ENCODE data around the gene KCNQ1OT1. TPM values are rescaled to one million over a fixed set of nuclear protein-coding genes. Genes with fewer than 3 reads are reported as not detected.

KCNQ1OT1 gene
- total RNA-seq, 1 experiment from 2014 or later, result 1.2 TPM

DNA sequence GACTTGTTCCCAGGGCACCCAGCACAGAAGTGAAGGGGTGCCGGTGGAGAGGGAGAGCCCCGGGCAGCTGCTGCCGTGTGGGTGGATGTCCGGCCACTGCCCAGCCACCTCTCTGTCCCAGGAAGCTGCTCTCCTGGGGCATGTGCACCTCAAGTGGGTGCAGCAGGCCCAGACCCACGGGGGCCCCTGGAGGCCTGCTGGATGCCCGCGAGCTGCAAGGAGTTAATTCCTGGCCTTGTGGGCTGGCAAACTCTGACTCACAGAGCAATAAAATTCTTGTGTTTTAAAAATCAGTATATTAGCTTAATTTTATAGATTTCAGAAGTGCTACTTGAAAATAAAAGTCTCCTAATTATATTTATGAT, 37.4 kb upstream of the KCNQ1OT1 start:
- H3K9me3 Mint-ChIP-seq, result peaks cover 2 to 3% of the 10 kb centered on the region in 2 experiments; a peak in 3 of 5 replicates
- H4K5ac ChIP-seq (ENCODE audit: insufficient read length, low read depth, low read length), result no peak overlapping the region
- H3K79me2 ChIP-seq (ENCODE audit: insufficient read depth, low read length), result no peaks in the 10 kb centered on the region
- no CpG with 5 or more reads among the region's 7 CpGs for WGBS (ENCODE audit: extremely low coverage, insufficient read length, low lambda C conversion rate)
- TF ChIP-seq, protein P1, sequence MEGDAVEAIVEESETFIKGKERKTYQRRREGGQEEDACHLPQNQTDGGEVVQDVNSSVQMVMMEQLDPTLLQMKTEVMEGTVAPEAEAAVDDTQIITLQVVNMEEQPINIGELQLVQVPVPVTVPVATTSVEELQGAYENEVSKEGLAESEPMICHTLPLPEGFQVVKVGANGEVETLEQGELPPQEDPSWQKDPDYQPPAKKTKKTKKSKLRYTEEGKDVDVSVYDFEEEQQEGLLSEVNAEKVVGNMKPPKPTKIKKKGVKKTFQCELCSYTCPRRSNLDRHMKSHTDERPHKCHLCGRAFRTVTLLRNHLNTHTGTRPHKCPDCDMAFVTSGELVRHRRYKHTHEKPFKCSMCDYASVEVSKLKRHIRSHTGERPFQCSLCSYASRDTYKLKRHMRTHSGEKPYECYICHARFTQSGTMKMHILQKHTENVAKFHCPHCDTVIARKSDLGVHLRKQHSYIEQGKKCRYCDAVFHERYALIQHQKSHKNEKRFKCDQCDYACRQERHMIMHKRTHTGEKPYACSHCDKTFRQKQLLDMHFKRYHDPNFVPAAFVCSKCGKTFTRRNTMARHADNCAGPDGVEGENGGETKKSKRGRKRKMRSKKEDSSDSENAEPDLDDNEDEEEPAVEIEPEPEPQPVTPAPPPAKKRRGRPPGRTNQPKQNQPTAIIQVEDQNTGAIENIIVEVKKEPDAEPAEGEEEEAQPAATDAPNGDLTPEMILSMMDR (conservative IDR thresholded peaks at IDR 0.05), result no peak
- H3K4me3 Mint-ChIP-seq, result no peak overlapping the region
- no peak for DNase-seq
- H3K9ac ChIP-seq (ENCODE audit: extremely low read depth, insufficient read length, low read length), result no peak overlapping the region
- no peak overlapping the region for H3K23ac ChIP-seq (ENCODE audit: insufficient read length, low read depth, low read length)
- H3K27ac Mint-ChIP-seq, result peak overlapping the region in 1 of 3 experiments; percentile 40; a peak in 1 of 7 replicates
- no peaks in the 10 kb centered on the region for H3K9me3 ChIP-seq (ENCODE audit: control insufficient read depth, low read depth, low read length)
- H2BK5ac ChIP-seq (ENCODE audit: insufficient read length, low read length), result no peak overlapping the region
- peaks cover 87% of the 10 kb centered on the region for H3K27me3 Mint-ChIP-seq (ENCODE audit: low read depth)
- no peak overlapping the region for H3K18ac ChIP-seq (ENCODE audit: insufficient read length, low read depth, low read length)
- no peaks in the 10 kb centered on the region for H3K79me1 ChIP-seq (ENCODE audit: insufficient read depth, low read depth, low read length, poor library complexity, severe bottlenecking)
- H3K4me1 Mint-ChIP-seq, result peaks cover 0 to 11% of the 10 kb centered on the region in 2 experiments; a peak in 2 of 4 replicates
- no peaks in the 10 kb centered on the region for H4K20me1 ChIP-seq (ENCODE audit: control insufficient read depth, insufficient read depth, insufficient read length)
- H3K14ac ChIP-seq (ENCODE audit: insufficient read depth, low read length), result no peak overlapping the region
- H2BK120ac ChIP-seq (ENCODE audit: low read depth, low read length, poor library complexity, severe bottlenecking), result no peak overlapping the region
- H3K4ac ChIP-seq (ENCODE audit: low read depth, low read length), result no peak overlapping the region
- H2BK15ac ChIP-seq (ENCODE audit: low read depth, low read length), result no peak overlapping the region
- no peak overlapping the region for H2AFZ ChIP-seq (ENCODE audit: low read length)
- no peak overlapping the region for H3K27ac ChIP-seq (ENCODE audit: insufficient read length, low read depth, low read length)
- no peaks in the 10 kb centered on the region for H3K4me1 ChIP-seq (ENCODE audit: insufficient read depth, low read length)
- H4K91ac ChIP-seq (ENCODE audit: insufficient read length, low read depth, low read length), result no peak overlapping the region
- no peak overlapping the region for H3K4me2 ChIP-seq (ENCODE audit: insufficient read depth, insufficient read length, low read length)
- no peaks in the 10 kb centered on the region for H3K27me3 ChIP-seq (ENCODE audit: insufficient read depth, low read length)
- H2BK12ac ChIP-seq (ENCODE audit: insufficient read length, low read depth, low read length), result no peak overlapping the region
- no peaks in the 10 kb centered on the region; a peak in 2 of 7 replicates for H3K36me3 Mint-ChIP-seq (ENCODE audit: insufficient read depth in 1 of 3, low read depth in 3 of 3)
- H2AK5ac ChIP-seq (ENCODE audit: insufficient read length, low read length), result no peak overlapping the region
- H4K8ac ChIP-seq (replicated peaks; ENCODE audit: insufficient read length, low read depth, low read length), result no peak overlapping the region
- H3K56ac ChIP-seq (ENCODE audit: insufficient read length, low read depth, low read length), result no peak overlapping the region
- no peak overlapping the region for H2BK20ac ChIP-seq (ENCODE audit: low read depth, low read length, poor library complexity, severe bottlenecking)
- no peaks in the 10 kb centered on the region for H3K23me2 ChIP-seq (ENCODE audit: insufficient read length, low read depth, low read length, poor library complexity, severe bottlenecking)
- H3T11ph ChIP-seq (ENCODE audit: low read length), result no peak overlapping the region
